ENCODE measurements around the gene BTNL8. TPM values are rescaled to one million over a fixed set of nuclear protein-coding genes. Genes with fewer than 3 reads are reported as not detected.

Gene BTNL8
- total and polyA plus RNA-seq, 4 donors = 0.11 to 0.50 (median 0.39) TPM; not detected in 1

DNA sequence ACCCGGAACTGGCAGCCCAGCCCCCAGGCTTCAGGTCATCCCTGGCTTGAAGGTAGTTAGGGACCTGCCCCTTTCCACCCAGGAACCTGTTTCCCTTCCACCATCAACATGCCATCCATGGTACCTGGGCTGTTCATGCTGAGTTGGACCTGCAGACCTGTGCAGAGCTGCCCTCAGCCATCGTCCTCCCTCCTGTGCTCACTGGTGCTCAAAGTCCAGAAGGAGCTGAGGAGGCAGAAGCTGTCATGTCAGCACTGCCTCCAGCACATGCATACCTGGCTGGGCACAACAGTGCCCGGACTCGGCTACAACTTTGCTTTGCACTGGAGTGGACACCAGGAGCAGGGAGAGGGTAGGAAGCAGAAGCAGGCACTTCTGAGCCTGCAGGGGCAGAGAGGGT is 36.2 kb downstream of the BTNL8 start:
- Histone ChIP-seq H3K9me3 (ENCODE audit: control insufficient read depth, insufficient read depth, low read length) (peaks cover 1% of the 10 kb centered on the region), H3K27ac (ENCODE audit: low read depth, low read length) (no peak overlapping the region), H3K4me1 (ENCODE audit: control insufficient read depth, insufficient read depth, low read length) (no peaks in the 10 kb centered on the region), H3K36me3 (ENCODE audit: control insufficient read depth, insufficient read depth, low read length) (no peaks in the 10 kb centered on the region), H3K27me3 (ENCODE audit: control insufficient read depth, insufficient read depth, low read length) (no peaks in the 10 kb centered on the region), H3K4me3 (ENCODE audit: low read depth, low read length) (no peak overlapping the region)
- no peak for DNase-seq (ENCODE audit: low read depth in 4 of 6, low spot score in 6 of 6)
- 61% methylated on average over 4 of the region's 4 CpGs for WGBS (ENCODE audit: insufficient coverage)

DNA sequence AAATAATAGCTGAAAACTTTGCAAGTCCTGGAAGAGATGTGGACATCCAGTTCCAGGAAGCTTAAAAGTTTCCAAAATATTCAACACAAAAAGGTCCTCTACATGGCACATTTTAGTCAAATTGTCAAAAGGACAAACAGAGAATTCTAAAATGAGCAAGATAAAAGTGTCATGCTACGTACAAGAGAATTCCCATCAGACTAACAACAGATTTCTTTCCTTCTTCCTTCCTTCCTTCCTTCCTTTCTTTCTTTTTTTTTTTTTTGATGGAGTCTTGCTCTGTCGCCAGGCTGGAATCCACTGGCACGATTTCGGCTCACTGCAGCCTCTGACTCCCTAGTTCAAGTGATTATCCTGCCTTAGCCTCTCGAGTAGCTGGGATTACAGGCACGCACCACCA is 39.3 kb downstream of the BTNL8 start:
- Histone ChIP-seq H3K27me3 (ENCODE audit: control insufficient read depth, insufficient read depth, low read length) (no peaks in the 10 kb centered on the region), H3K36me3 (ENCODE audit: control insufficient read depth, insufficient read depth, low read length) (no peaks in the 10 kb centered on the region), H3K9me3 (ENCODE audit: control insufficient read depth, insufficient read depth, low read length) (peaks cover 1% of the 10 kb centered on the region), H3K27ac (ENCODE audit: low read depth, low read length) (no peak overlapping the region), H3K4me3 (ENCODE audit: low read depth, low read length) (no peak overlapping the region), H3K4me1 (ENCODE audit: control insufficient read depth, insufficient read depth, low read length) (no peaks in the 10 kb centered on the region)
- 86% methylated on average over 1 of the region's 6 CpGs for WGBS (ENCODE audit: insufficient coverage)
- DNase-seq (ENCODE audit: low read depth in 4 of 6, low spot score in 6 of 6) = no peak

DNA sequence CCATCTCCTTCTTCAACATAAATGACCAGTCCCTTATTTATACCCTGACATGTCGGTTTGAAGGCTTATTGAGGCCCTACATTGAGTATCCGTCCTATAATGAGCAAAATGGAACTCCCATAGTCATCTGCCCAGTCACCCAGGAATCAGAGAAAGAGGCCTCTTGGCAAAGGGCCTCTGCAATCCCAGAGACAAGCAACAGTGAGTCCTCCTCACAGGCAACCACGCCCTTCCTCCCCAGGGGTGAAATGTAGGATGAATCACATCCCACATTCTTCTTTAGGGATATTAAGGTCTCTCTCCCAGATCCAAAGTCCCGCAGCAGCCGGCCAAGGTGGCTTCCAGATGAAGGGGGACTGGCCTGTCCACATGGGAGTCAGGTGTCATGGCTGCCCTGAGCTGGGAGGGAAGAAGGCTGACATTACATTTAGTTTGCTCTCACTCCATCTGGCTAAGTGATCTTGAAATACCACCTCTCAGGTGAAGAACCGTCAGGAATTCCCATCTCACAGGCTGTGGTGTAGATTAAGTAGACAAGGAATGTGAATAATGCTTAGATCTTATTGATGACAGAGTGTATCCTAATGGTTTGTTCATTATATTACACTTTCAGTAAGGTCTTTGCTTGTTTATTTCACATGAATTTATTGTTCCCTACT is 51.5 kb downstream of the BTNL8 start:
- no peaks in the 10 kb centered on the region for H3K9me3 ChIP-seq (ENCODE audit: control insufficient read depth, insufficient read depth, low read length)
- DNase-seq (ENCODE audit: low read depth in 4 of 6, low spot score in 6 of 6) = no peak
- H3K27me3 ChIP-seq (ENCODE audit: control insufficient read depth, insufficient read depth, low read length) = no peaks in the 10 kb centered on the region
- H3K4me1 ChIP-seq (ENCODE audit: control insufficient read depth, insufficient read depth, low read length) = no peaks in the 10 kb centered on the region
- H3K27ac ChIP-seq (ENCODE audit: low read depth, low read length) = no peak overlapping the region
- WGBS (ENCODE audit: insufficient coverage) = 100% methylated on average over 1 of the region's 6 CpGs
- H3K36me3 ChIP-seq (ENCODE audit: control insufficient read depth, insufficient read depth, low read length) = no peaks in the 10 kb centered on the region
- no peak overlapping the region for H3K4me3 ChIP-seq (ENCODE audit: low read depth, low read length)

DNA sequence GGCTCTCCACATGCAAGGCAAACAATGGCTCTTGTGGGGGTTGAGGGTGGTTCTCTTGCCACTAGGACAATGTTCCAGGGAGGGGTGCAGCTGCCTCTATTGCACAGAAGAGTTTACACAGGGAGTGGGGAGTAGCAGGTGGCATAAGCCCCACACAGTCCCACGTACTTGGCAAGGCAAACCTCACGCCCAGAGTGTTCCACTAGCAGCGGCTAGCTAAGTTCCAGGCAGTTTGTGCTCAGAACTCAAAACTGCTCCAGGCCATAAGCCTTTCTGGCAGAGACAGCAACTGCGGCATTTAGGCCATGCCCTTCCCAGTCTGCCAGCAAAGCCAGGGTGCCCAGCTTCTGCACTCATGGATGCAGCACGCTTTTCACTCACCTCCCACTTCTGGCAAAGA is 60.7 kb downstream of the BTNL8 start:
- 93% methylated on average over 4 of the region's 5 CpGs for WGBS (ENCODE audit: insufficient coverage)
- no peaks in the 10 kb centered on the region for H3K4me1 ChIP-seq (ENCODE audit: control insufficient read depth, insufficient read depth, low read length)
- no peaks in the 10 kb centered on the region for H3K27me3 ChIP-seq (ENCODE audit: control insufficient read depth, insufficient read depth, low read length)
- H3K9me3 ChIP-seq (ENCODE audit: control insufficient read depth, insufficient read depth, low read length) = no peaks in the 10 kb centered on the region
- H3K27ac ChIP-seq (ENCODE audit: low read depth, low read length) = no peak overlapping the region
- no peak overlapping the region for H3K4me3 ChIP-seq (ENCODE audit: low read depth, low read length)
- H3K36me3 ChIP-seq (ENCODE audit: control insufficient read depth, insufficient read depth, low read length) = no peaks in the 10 kb centered on the region
- no peak for DNase-seq (ENCODE audit: low read depth in 4 of 6, low spot score in 6 of 6)

DNA sequence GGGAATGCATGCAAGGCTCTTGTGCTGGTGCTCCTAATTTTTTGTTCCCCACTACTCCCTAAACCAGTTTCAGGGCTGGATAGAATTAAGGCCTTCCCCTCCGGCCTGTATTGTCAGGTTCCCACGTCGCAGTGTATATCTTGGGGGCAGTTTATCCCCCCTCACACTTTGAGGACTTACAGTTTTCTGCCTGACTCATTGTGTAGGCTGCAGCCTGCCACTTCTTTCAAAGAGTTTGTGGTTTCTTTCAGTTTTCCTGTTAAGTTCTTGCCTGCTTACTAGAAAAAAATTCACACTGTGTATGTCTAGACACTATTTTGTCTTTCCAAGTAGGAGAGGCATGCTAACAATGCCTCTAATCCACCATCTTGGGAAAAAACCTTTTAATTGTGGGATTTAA is 61.2 kb downstream of the BTNL8 start:
- no peaks in the 10 kb centered on the region for H3K4me1 ChIP-seq (ENCODE audit: control insufficient read depth, insufficient read depth, low read length)
- DNase-seq (ENCODE audit: low read depth in 4 of 6, low spot score in 6 of 6) = no peak
- no CpG with 5 or more reads among the region's 3 CpGs for WGBS (ENCODE audit: insufficient coverage)
- no peaks in the 10 kb centered on the region for H3K36me3 ChIP-seq (ENCODE audit: control insufficient read depth, insufficient read depth, low read length)
- H3K27ac ChIP-seq (ENCODE audit: low read depth, low read length) = no peak overlapping the region
- H3K9me3 ChIP-seq (ENCODE audit: control insufficient read depth, insufficient read depth, low read length) = no peaks in the 10 kb centered on the region
- no peaks in the 10 kb centered on the region for H3K27me3 ChIP-seq (ENCODE audit: control insufficient read depth, insufficient read depth, low read length)
- H3K4me3 ChIP-seq (ENCODE audit: low read depth, low read length) = no peak overlapping the region

DNA sequence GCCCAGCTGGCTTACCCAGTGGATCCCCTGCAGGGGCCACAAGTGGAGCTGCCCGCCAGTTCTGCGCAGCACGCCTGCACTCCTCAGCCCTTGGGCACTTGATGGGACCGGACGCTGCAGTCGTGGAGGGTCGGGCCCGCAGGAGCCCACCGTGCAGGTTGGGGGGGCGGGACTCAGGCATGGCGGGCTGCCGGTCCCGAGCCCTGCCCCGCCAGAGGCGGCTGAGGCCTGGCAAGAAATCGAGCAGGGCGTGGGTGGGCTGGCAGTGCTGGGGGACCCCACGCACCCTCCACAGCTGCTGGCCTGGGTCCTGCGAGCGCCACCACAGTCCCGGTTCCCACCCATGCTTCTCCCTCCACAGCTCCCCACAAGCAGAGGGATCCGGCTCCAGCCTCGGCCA is 70.4 kb downstream of the BTNL8 start:
- Histone ChIP-seq H3K4me3 (ENCODE audit: low read depth, low read length) (no peak overlapping the region), H3K36me3 (ENCODE audit: control insufficient read depth, insufficient read depth, low read length) (no peaks in the 10 kb centered on the region), H3K9me3 (ENCODE audit: control insufficient read depth, insufficient read depth, low read length) (no peaks in the 10 kb centered on the region), H3K27ac (ENCODE audit: low read depth, low read length) (no peak overlapping the region), H3K4me1 (ENCODE audit: control insufficient read depth, insufficient read depth, low read length) (no peaks in the 10 kb centered on the region), H3K27me3 (ENCODE audit: control insufficient read depth, insufficient read depth, low read length) (no peaks in the 10 kb centered on the region)
- no peak for DNase-seq (ENCODE audit: low read depth in 4 of 6, low spot score in 6 of 6)
- WGBS (ENCODE audit: insufficient coverage) = 93% methylated on average over 22 of the region's 23 CpGs

DNA sequence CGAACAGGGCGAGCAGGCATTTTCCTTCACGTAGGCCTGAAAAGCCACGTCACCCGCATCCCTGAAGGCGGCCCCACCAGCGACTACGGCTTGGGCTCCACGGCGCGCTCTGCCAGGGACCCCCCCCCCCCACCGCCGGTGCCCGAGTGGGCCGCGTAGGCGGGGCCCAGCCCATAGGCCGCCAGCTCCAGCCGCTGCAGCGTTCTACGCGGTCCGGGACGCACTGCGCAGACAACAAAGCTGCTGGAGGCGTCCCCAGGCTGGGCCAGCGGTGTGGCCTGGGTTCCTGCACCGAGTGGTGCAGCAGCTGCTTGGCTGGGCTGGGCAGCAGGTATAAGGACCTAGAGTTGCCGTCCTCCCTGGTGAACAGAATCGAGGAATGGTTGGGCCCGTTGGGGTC is 71.4 kb downstream of the BTNL8 start:
- WGBS (ENCODE audit: insufficient coverage) = 95% methylated on average over 24 of the region's 31 CpGs
- DNase-seq (ENCODE audit: low read depth in 4 of 6, low spot score in 6 of 6) = no peak

DNA sequence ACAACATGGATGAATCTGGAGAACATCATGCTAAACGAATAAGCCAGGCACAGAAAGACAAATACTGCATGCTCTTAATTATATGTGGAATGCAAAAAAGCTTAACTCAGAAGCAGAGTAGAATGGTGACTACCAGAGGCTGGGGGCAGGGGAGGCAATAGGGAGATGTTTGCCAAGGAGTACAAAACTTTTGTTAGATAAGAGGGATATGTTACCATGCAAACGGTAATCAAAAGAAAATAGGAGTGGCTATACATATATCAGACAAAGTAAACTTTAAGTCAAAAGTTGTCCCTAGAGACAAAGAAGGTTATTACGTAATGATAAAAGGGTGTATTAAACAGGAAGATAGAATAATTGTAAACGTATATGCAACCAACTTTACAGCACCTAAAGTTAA is 71.9 kb downstream of the BTNL8 start:
- H3K9me3 ChIP-seq (ENCODE audit: control insufficient read depth, insufficient read depth, low read length) = no peaks in the 10 kb centered on the region
- WGBS (ENCODE audit: insufficient coverage) = no CpG with 5 or more reads among the region's 4 CpGs
- no peak for DNase-seq (ENCODE audit: low read depth in 4 of 6, low spot score in 6 of 6)
- no peak overlapping the region for H3K4me3 ChIP-seq (ENCODE audit: low read depth, low read length)
- H3K36me3 ChIP-seq (ENCODE audit: control insufficient read depth, insufficient read depth, low read length) = no peaks in the 10 kb centered on the region
- H3K27me3 ChIP-seq (ENCODE audit: control insufficient read depth, insufficient read depth, low read length) = no peaks in the 10 kb centered on the region
- no peaks in the 10 kb centered on the region for H3K4me1 ChIP-seq (ENCODE audit: control insufficient read depth, insufficient read depth, low read length)
- H3K27ac ChIP-seq (ENCODE audit: low read depth, low read length) = no peak overlapping the region

More for the DNA sequence above, 71.4 kb downstream of the BTNL8 start:
- Histone ChIP-seq H3K9me3 (ENCODE audit: control insufficient read depth, insufficient read depth, low read length) (no peaks in the 10 kb centered on the region), H3K4me1 (ENCODE audit: control insufficient read depth, insufficient read depth, low read length) (no peaks in the 10 kb centered on the region), H3K27me3 (ENCODE audit: control insufficient read depth, insufficient read depth, low read length) (no peaks in the 10 kb centered on the region), H3K27ac (ENCODE audit: low read depth, low read length) (no peak overlapping the region), H3K4me3 (ENCODE audit: low read depth, low read length) (no peak overlapping the region), H3K36me3 (ENCODE audit: control insufficient read depth, insufficient read depth, low read length) (no peaks in the 10 kb centered on the region)

DNA sequence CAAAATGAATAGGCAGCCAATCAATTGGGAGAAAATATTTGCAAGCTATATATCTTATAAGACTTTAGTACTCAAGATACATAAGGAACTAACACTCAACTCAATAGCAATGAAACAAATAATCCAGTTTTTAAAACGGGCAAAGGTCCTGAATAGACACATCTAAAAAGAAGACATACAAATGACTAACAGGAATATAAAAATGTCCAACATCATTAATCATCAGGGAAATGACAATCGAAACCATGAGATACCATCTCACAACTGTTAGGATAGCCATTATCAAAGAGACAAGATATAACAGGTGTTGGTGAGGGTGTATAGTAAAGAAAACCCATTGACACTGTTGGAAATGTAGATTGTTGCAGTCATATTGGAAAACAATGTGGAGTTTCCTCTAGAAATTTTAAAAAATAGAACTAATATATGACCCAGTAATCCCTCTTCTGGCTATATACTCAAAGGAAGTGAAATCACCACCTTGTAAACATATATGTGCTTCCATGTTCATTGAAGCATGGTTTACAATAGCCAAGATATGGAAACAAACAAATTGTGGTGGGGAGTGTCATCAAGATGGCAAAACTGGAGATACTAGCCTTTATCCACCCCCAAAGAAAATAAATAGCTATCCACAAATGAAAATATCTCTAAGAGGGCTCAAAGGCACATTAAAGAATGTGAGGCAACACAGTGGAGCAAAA is 75.8 kb downstream of the BTNL8 start:
- no CpG with 5 or more reads among the region's 2 CpGs for whole genome bisulfite sequencing (ENCODE audit: insufficient coverage)
- no peak overlapping the region for H3K4me3 ChIP-seq (ENCODE audit: low read depth, low read length)
- H3K9me3 ChIP-seq (ENCODE audit: control insufficient read depth, insufficient read depth, low read length) = no peaks in the 10 kb centered on the region
- H3K27me3 ChIP-seq (ENCODE audit: control insufficient read depth, insufficient read depth, low read length) = no peaks in the 10 kb centered on the region
- no peak for DNase-seq (ENCODE audit: low read depth in 4 of 6, low spot score in 6 of 6)
- H3K36me3 ChIP-seq (ENCODE audit: control insufficient read depth, insufficient read depth, low read length) = no peaks in the 10 kb centered on the region
- H3K27ac ChIP-seq (ENCODE audit: low read depth, low read length) = no peak overlapping the region
- H3K4me1 ChIP-seq (ENCODE audit: control insufficient read depth, insufficient read depth, low read length) = no peaks in the 10 kb centered on the region

DNA sequence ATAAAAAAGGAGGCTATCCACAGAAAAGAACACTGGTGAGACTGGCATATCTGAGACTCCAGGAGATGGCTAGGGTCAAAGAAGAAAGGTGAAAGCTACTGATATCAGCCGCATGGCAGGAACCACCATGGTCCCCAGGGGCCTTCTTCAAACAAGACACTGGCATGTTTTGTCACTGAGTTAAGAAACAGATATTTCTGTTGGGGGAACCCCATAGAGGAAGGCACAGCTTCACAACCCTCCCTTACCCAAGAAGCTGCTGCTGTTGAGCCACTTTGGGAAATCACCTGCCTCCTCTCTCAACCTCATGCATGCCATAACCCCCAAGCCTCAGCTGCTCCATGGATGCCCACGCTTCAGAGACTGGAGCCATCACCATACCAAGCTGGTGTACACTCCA is 76.4 kb downstream of the BTNL8 start:
- 75% methylated on average over 1 of the region's 2 CpGs for WGBS (ENCODE audit: insufficient coverage)
- Histone ChIP-seq H3K36me3 (ENCODE audit: control insufficient read depth, insufficient read depth, low read length) (no peaks in the 10 kb centered on the region), H3K4me1 (ENCODE audit: control insufficient read depth, insufficient read depth, low read length) (no peaks in the 10 kb centered on the region), H3K4me3 (ENCODE audit: low read depth, low read length) (no peak overlapping the region), H3K27me3 (ENCODE audit: control insufficient read depth, insufficient read depth, low read length) (no peaks in the 10 kb centered on the region), H3K27ac (ENCODE audit: low read depth, low read length) (no peak overlapping the region), H3K9me3 (ENCODE audit: control insufficient read depth, insufficient read depth, low read length) (no peaks in the 10 kb centered on the region)
- DNase-seq (ENCODE audit: low read depth in 4 of 6, low spot score in 6 of 6) = no peak
